Heart right ventricle (tissue), 16 donors: ENCODE data around the gene EXD3. TPM values are rescaled to one million over a fixed set of nuclear protein-coding genes. Genes with fewer than 3 reads are reported as not detected.
"Not testable (repeated sequence)": the region's sequence is repeated elsewhere in the genome, so short reads cannot be mapped to it uniquely, and the experiment has no call there.

Source experiments
- ATAC-seq, 8 donors: fragments of 200-7000 bp; cut with Tn5 transposase; one replicate each; pipeline ENCODE4 v1.9.1; 2020; ENCODE audit warnings: mild to moderate bottlenecking in 8 of 8, moderate library complexity in 8 of 8, moderate number of reproducible peaks in 1 of 8
- DNase-seq, 2 donors: peaks; one replicate each; pipeline ENCODE4 v3.0.0-alpha.2; 2020
- H3K27ac ChIP-seq, 10 donors: fragments of 200-600 bp; sonication (generic) in 2 of 10; one replicate each; pipeline versions ENCODE4 v1.5.0 to v1.8.0; 2020 to 2022; ENCODE audit warnings: mild to moderate bottlenecking in 3 of 10
- H3K27me3 ChIP-seq, 7 donors: fragments of 200-600 bp; one replicate each; pipeline ENCODE4 v1.8.0; 2021 to 2022; ENCODE audit warnings: mild to moderate bottlenecking in 2 of 7
- H3K36me3 ChIP-seq, 9 donors: fragments of 200-600 bp; sonication (generic) in 1 of 9; one replicate each; pipeline versions ENCODE4 v1.5.0 to v1.8.0; 2020 to 2022; ENCODE audit warnings: mild to moderate bottlenecking in 2 of 9
- H3K4me1 ChIP-seq, 9 donors: fragments of 200-600 bp; sonication (generic) in 1 of 9; one replicate each; pipeline versions ENCODE4 v1.5.0 to v1.8.0; 2020 to 2022; ENCODE audit warnings: mild to moderate bottlenecking in 4 of 9
- H3K4me3 ChIP-seq, 10 donors: fragments of 200-600 bp; sonication (generic) in 2 of 10; one replicate each; pipeline versions ENCODE4 v1.5.0 to v1.8.0; 2020 to 2022; ENCODE audit warnings: mild to moderate bottlenecking in 7 of 10, moderate library complexity in 2 of 10
- H3K9me3 ChIP-seq, 11 donors: fragments of 200-600 bp in 10 of 11; sonication (generic) in 2 of 11; one replicate each; pipeline versions ENCODE4 v1.5.0 to v1.8.0; 2013 to 2022; ENCODE audit warnings: mild to moderate bottlenecking in 2 of 11, control low read depth in 1 of 11, moderate library complexity in 1 of 11
- WGBS, 2 donors: extraction: QIAGEN DNeasy Blood & Tissue Kit; methylation state at CpG; one replicate each; pipeline ENCODE4 v1.1.7; 2013; ENCODE audit warnings: inconsistent platforms in 1 of 2; 5-methylcytosine and 5-hydroxymethylcytosine counted together
- intact Hi-C, 10 donors: fragments of 100-400 bp; cut with DNase I; formaldehyde crosslinking; loops; one replicate each; pipeline versions ENCODE4 v1.11.1 to v1.14.2; 2022
- polyA plus RNA-seq, 2 donors: library from polyadenylated mRNA; stranded (reverse); fragments of 200-250 nt; gene quantifications; one replicate each; pipeline ENCODE4 v1.2.3, GENCODE V29; 2013
- total RNA-seq, 10 donors: library from RNA; stranded (reverse); fragmentation: NEBNext Ultra II Directional in 3 of 10; extraction: Animal tissue kit (Norgen Biotek cat#: 25700) in 3 of 10; gene quantifications; one replicate each; pipeline versions ENCODE4 v1.2.1 to v1.2.4, GENCODE V29; 2021 to 2023
- TF ChIP-seq, protein P1 (sequence below), 9 donors: fragments of 200-600 bp; sonication (generic) in 2 of 9; IDR thresholded peaks; one replicate each; pipeline versions ENCODE4 v1.5.0 to v1.8.0; 2021 to 2022; ENCODE audit warnings: antibody characterized with exemption in 9 of 9, mild to moderate bottlenecking in 5 of 9, moderate library complexity in 1 of 9
- donor health status: Arrhythmogenic right ventricular cardiomyopathy.
- donor health status: ischemic (EF 13 %, LVEDD 7.1; RV severe dilation, severe dysfunction).
- donor health status: healthy with polysubstance abuse.
- donor health status: DM: no; HTN: yes; CAD: no.
- donor health status: DM: no; HTN: no; CAD: no.
- donor health status: ischemic (EF 25% LVEDD 6.9; RV normal size, moderate dysfunction).
- donor health status: ischemic (EF 25% LVEDD 5.7; RV mildly dilated, moderate dysfunction).
- donor health status: healthy.
- donor health status: DM: yes; HTN: yes; CAD: no.
- donor health status: Ischemic cardiomyopathy.
- donor health status: ischemic (EF 35%, LVEDD 5.7; RV mildly dilated, moderate dysfunction).
- donor health status: nonischemic (EF 11% LVEDD 7.7; RV severe dilation, severe dysfunction).
- donor health status: DM: yes; HTN: yes; CAD: no.
- donor health status: PGD.
- donor health status: ischemic (EF 29% LVEDD 5.4; RV normal size, mild dysfunction).
- donor health status: nonischemic (EF 23%, LVEDD 6.1; RV moderate dilation, normal function).

The EXD3 gene
- total and polyA plus RNA-seq, 12 donors, result 5.8 to 33.0 (median 9.2) TPM

DNA sequence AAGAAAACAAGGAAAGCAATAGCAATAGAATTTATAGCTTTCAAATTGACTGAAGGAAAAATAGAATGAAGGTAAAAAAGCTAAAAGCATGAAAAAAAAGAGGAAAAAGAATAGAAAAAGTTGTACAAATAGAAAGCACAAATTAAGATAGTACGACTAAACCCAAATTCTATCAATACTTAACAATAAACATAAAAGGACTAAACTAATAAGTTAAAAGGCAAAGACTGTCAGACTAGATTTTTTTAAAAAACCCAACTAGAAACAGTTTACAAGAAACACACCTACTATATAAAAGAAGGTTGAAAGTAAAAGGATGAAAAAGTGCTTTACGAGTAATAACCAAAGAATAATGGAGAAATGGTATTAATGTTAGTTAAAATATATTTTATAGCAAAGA, 86.2 kb downstream of the EXD3 start:
- 93 to 94% methylated on average over 2 of the region's 2 CpGs for WGBS, 2 donors
- Histone ChIP-seq H3K9me3 (peaks cover 0 to 22% (median 7%) of the 10 kb centered on the region in 11 donors), H3K4me3 (no peak overlapping the region), H3K27ac (no peak overlapping the region), H3K36me3 (peaks cover 0 to 7% (median 0%) of the 10 kb centered on the region in 9 donors), H3K4me1 (peaks cover 0 to 8% (median 0%) of the 10 kb centered on the region in 9 donors), H3K27me3 (no peaks in the 10 kb centered on the region)
- no peak for ATAC-seq
- no peak for DNase-seq
- intact Hi-C loops, result no loop called here
- TF ChIP-seq, protein P1, sequence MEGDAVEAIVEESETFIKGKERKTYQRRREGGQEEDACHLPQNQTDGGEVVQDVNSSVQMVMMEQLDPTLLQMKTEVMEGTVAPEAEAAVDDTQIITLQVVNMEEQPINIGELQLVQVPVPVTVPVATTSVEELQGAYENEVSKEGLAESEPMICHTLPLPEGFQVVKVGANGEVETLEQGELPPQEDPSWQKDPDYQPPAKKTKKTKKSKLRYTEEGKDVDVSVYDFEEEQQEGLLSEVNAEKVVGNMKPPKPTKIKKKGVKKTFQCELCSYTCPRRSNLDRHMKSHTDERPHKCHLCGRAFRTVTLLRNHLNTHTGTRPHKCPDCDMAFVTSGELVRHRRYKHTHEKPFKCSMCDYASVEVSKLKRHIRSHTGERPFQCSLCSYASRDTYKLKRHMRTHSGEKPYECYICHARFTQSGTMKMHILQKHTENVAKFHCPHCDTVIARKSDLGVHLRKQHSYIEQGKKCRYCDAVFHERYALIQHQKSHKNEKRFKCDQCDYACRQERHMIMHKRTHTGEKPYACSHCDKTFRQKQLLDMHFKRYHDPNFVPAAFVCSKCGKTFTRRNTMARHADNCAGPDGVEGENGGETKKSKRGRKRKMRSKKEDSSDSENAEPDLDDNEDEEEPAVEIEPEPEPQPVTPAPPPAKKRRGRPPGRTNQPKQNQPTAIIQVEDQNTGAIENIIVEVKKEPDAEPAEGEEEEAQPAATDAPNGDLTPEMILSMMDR (IDR thresholded peaks at IDR 0.05), result no peak

DNA sequence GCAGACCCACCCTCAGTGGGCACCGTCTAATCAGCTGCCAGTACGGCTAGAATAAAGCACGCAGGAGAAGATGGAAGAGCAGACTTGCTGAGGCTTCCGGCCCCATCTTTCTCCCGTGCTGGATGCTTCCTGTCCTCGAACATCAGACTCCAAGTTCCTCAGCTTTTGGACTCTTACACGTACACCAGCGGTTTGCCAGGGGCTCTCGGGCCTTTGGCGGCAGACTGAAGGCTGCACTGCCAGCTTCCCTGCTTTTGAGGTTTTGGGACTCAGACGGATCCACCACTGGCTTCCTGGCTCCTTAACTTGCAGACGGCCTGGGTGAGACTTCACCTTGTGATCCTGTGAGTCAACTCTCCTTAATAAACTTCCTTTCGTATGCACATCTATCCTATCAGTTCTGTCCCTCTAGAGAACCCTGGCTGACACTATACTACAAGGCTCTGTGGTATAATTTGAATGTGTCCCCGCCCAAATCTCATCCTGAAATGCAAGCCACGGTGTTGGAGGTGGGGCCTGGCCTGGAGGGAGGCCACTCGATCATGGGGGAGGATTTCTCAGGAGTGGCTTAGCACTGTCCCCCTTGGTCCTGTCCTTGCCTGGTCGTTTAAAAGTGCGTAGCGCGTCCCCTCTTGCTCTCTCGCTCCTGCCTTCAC, 89.8 kb downstream of the EXD3 start:
- no peaks in the 10 kb centered on the region for H3K27me3 ChIP-seq
- peaks cover 0 to 7% (median 0%) of the 10 kb centered on the region in 9 donors for H3K36me3 ChIP-seq
- no peak overlapping the region for H3K4me3 ChIP-seq
- DNase-seq, result no peak
- TF ChIP-seq, protein P1 (IDR thresholded peaks at IDR 0.05), result no peak
- intact Hi-C loops, result loop anchor here in 1 of 10 donors (5.0 kb wide), 1 partner anchor 34 kb away; no protein-coding TSS in a partner anchor
- no peaks in the 10 kb centered on the region for H3K4me1 ChIP-seq
- H3K9me3 ChIP-seq, result peaks cover 0 to 22% (median 7%) of the 10 kb centered on the region in 11 donors
- 70 to 82% methylated on average over 21 of the region's 21 CpGs for WGBS, 2 donors
- ATAC-seq, result no peak
- H3K27ac ChIP-seq, result no peak overlapping the region

DNA sequence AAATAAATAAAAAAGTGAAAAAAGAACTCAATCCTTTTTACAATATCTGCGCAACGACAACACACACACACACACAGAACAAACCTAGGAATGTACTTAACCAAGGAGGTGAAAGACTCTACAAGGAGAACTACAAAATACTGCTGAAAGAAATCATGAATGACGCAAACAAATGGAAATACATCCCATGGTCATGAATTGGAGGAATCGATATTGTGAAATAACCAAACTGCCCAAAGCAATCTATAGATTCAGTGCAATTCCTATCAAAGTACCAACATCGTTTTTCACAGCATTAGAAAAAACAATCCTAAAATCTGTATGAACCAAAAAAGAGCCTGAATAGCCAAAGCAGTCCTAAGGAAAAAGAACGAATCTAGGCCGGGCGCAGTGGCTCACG, 91.0 kb downstream of the EXD3 start:
- DNase-seq, result no peak
- no peak overlapping the region for H3K27ac ChIP-seq
- ATAC-seq, result no peak
- 96% methylated on average over 9 of the region's 9 CpGs for WGBS, 2 donors
- H3K9me3 ChIP-seq, result peaks cover 0 to 14% (median 7%) of the 10 kb centered on the region in 11 donors
- no peak overlapping the region for H3K4me3 ChIP-seq
- H3K27me3 ChIP-seq, result peaks cover 0 to 3% (median 0%) of the 10 kb centered on the region in 7 donors
- H3K36me3 ChIP-seq, result peaks cover 0 to 7% (median 0%) of the 10 kb centered on the region in 9 donors
- TF ChIP-seq, protein P1 (IDR thresholded peaks at IDR 0.05), result no peak
- no peaks in the 10 kb centered on the region for H3K4me1 ChIP-seq
- intact Hi-C loops, result loop anchor here in 1 of 10 donors (5.0 kb wide), 1 partner anchor 35 kb away; no protein-coding TSS in a partner anchor

DNA sequence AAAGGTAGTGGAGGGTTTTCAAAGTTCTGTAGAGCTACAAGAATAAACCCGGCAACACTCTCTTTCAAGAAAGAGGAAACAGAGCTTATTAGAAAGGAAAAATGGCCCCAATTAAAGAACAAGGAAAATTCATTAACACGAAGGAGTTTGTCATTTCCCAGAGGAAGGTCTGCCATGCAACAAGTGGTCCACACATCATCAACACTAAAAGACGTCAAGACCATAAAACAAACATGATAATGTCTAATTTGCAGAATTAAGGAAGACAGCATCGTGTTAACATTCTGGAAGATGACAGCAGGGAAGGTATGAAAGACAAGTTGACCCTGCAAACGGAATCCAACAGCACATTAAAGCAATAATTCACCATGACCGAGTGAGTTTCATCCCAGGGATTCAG, 92.3 kb downstream of the EXD3 start:
- intact Hi-C loops, result loop anchor here in 1 of 10 donors (5.0 kb wide), 1 partner anchor 37 kb away; no protein-coding TSS in a partner anchor
- Histone ChIP-seq H3K4me1 (no peaks in the 10 kb centered on the region), H3K9me3 (peaks cover 0 to 2% (median 0%) of the 10 kb centered on the region in 11 donors), H3K27me3 (peaks cover 0 to 3% (median 0%) of the 10 kb centered on the region in 7 donors), H3K36me3 (no peaks in the 10 kb centered on the region), H3K4me3 (no peak overlapping the region), H3K27ac (no peak overlapping the region)
- ATAC-seq, result no peak
- no peak for DNase-seq
- TF ChIP-seq, protein P1 (IDR thresholded peaks at IDR 0.05), result no peak
- 81 to 82% methylated on average over 6 of the region's 6 CpGs for WGBS, 2 donors

DNA sequence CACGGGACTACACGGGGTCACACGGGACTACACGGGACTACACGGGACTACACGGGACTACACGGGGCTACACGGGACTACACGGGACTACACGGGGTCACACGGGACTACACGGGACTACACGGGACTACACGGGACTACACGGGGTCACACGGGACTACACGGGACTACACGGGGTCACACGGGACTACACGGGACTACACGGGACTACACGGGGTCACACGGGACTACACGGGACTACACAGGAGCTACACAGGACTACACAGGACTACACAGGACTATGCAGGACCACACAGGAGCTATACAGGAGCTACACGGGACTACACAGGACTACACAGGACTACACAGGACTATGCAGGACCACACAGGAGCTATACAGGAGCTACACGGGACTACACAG, 93.4 kb downstream of the EXD3 start:
- H3K9me3 ChIP-seq, H3K27ac ChIP-seq, H3K27me3 ChIP-seq, intact Hi-C loops, DNase-seq, H3K4me3 ChIP-seq, H3K4me1 ChIP-seq, ATAC-seq, H3K36me3 ChIP-seq: not testable (repeated sequence)
- 61 to 62% methylated on average over 22 to 24 of the region's 26 CpGs for WGBS, 2 donors
